ENCODE results near the gene LAMP1. TPM values are rescaled to one million over a fixed set of nuclear protein-coding genes. Genes with fewer than 3 reads are reported as not detected.
A peak's percentile ranks its signal among the peaks of the same experiment; 100 is the strongest.

Gene LAMP1
- total RNA-seq, 3 donors from 2014 or later, result 96.7 to 167 (median 99.1) TPM

DNA sequence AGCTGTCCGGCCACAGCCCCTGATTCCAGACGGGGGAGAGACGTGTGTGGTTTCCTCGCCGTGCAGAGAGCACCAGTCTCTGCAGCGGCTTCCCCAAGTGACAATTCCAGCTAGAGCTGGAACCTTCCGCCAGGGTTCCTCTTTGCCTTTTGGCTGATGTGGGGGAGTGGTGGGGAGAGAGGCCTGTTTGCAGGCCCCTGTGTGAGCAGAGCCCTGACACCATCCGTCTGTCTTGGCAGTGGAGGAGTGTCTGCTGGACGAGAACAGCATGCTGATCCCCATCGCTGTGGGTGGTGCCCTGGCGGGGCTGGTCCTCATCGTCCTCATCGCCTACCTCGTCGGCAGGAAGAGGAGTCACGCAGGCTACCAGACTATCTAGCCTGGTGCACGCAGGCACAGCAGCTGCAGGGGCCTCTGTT, 25.0 kb downstream of the LAMP1 start:
- Histone ChIP-seq H3K4me3 (no peak overlapping the region), H3K27ac (no peak overlapping the region), H3K36me3 (peaks cover 12% of the 10 kb centered on the region), H3K27me3 (no peaks in the 10 kb centered on the region), H3K4me1 (no peaks in the 10 kb centered on the region), H3K9me3 (no peaks in the 10 kb centered on the region)
- no peak for TF ChIP-seq POLR2A (IDR thresholded peaks at IDR 0.05)
- no peak for TF ChIP-seq CTCF (IDR thresholded peaks at IDR 0.05)
- no peak for TF ChIP-seq POLR2AphosphoS5 (IDR thresholded peaks at IDR 0.05)
- intact Hi-C loops (cut with DNase I; ENCODE audit: low total_unique reads), result no loop called here
- DNase-seq (ENCODE audit: low spot score in 2 of 2), result no peak

- H3K9me3 ChIP-seq, result no peaks in the 10 kb centered on the region
- H3K36me3 ChIP-seq, result peaks cover 12% of the 10 kb centered on the region
- no peaks in the 10 kb centered on the region for H3K4me1 ChIP-seq
- no peak overlapping the region for H3K27ac ChIP-seq
- TF ChIP-seq POLR2AphosphoS5 (IDR thresholded peaks at IDR 0.05) (no peak), POLR2A (IDR thresholded peaks at IDR 0.05) (no peak), CTCF (IDR thresholded peaks at IDR 0.05) (no peak)
- H3K27me3 ChIP-seq, result no peaks in the 10 kb centered on the region
- no peak for DNase-seq (ENCODE audit: low spot score in 2 of 2)
- intact Hi-C loops (cut with DNase I; ENCODE audit: low total_unique reads), result no loop called here
- H3K4me3 ChIP-seq, result no peak overlapping the region
Measured at GRCh38 chr13:113322890-113323651, 26.0 kb downstream of the LAMP1 start.

GRCh38 chr13:113323869-113324268, 26.8 kb downstream of the LAMP1 start:
- no peak overlapping the region for H3K4me3 ChIP-seq
- no peak for DNase-seq (ENCODE audit: low spot score in 2 of 2)
- no peak overlapping the region for H3K27ac ChIP-seq
- intact Hi-C loops (cut with DNase I; ENCODE audit: low total_unique reads), result no loop called here
- no peaks in the 10 kb centered on the region for H3K4me1 ChIP-seq
- no peaks in the 10 kb centered on the region for H3K27me3 ChIP-seq
- H3K9me3 ChIP-seq, result no peaks in the 10 kb centered on the region
- TF ChIP-seq POLR2A (IDR thresholded peaks at IDR 0.05) (no peak), CTCF (IDR thresholded peaks at IDR 0.05) (no peak), POLR2AphosphoS5 (IDR thresholded peaks at IDR 0.05) (no peak)
- H3K36me3 ChIP-seq, result peaks cover 12% of the 10 kb centered on the region

DNA sequence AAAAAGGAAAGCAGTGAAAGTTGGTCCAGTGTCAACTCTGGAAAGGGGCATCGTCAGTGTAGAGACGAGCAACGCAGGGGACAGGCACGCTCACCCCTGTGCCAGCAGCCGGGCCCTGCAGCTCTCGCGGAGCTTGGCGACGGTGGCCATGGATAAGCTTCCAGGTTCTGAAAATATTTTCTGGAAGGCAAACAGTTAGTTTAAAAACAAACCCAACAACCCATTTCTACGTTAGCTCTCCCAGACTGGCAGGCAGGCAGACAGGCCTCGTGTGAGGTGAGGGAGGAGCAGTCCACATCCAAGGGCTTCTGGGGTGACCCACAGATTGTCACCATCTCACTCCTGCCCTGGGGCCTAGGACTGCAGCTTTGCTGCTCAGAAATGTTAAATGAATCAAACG, 27.4 kb downstream of the LAMP1 start:
- H3K4me3 ChIP-seq, result no peak overlapping the region
- TF ChIP-seq POLR2A (IDR thresholded peaks at IDR 0.05) (no peak), CTCF (IDR thresholded peaks at IDR 0.05) (no peak), POLR2AphosphoS5 (IDR thresholded peaks at IDR 0.05) (no peak)
- intact Hi-C loops (cut with DNase I; ENCODE audit: low total_unique reads), result no loop called here
- peaks cover 12% of the 10 kb centered on the region for H3K36me3 ChIP-seq
- no peaks in the 10 kb centered on the region for H3K9me3 ChIP-seq
- no peaks in the 10 kb centered on the region for H3K27me3 ChIP-seq
- no peak overlapping the region for H3K27ac ChIP-seq
- no peaks in the 10 kb centered on the region for H3K4me1 ChIP-seq
- no peak for DNase-seq (ENCODE audit: low spot score in 2 of 2)

DNA sequence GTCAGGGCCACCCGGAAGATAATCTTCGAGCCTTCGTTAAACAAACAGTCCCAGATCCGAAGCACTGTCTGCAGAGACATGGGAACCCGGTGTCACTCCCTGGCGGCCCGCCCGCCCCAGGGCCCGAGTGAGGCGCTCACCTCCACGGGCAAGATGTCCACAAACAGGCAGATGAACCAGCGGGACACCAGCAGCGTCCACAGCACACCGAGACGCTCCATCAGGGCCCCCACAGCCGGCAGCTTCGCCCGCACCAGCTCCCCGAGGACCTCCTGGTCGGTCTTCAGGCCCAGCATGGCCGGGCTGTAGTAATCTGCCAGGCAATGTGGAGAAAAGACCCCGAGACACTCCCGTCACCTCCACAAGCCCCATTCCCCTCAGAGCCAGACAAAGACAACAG, 28.7 kb downstream of the LAMP1 start:
- TF ChIP-seq CTCF (IDR thresholded peaks at IDR 0.05), result no peak
- TF ChIP-seq POLR2A (IDR thresholded peaks at IDR 0.05), result no peak
- TF ChIP-seq POLR2AphosphoS5 (IDR thresholded peaks at IDR 0.05), result no peak
- peak in 1 of 2 donors; percentile 65 for DNase-seq (ENCODE audit: low spot score in 2 of 2)
- Histone ChIP-seq H3K36me3 (peaks cover 12% of the 10 kb centered on the region), H3K9me3 (no peaks in the 10 kb centered on the region), H3K27me3 (no peaks in the 10 kb centered on the region), H3K27ac (peak overlapping the region in 1 of 2 donors; percentile 12), H3K4me1 (no peaks in the 10 kb centered on the region), H3K4me3 (no peak overlapping the region)
- intact Hi-C loops (cut with DNase I; ENCODE audit: low total_unique reads), result no loop called here
